ENCODE data around the gene LIMK2. TPM values are rescaled to one million over a fixed set of nuclear protein-coding genes. Genes with fewer than 3 reads are reported as not detected.

The LIMK2 gene
- total RNA-seq, result 98.3 and 113 TPM in 2 replicates

DNA sequence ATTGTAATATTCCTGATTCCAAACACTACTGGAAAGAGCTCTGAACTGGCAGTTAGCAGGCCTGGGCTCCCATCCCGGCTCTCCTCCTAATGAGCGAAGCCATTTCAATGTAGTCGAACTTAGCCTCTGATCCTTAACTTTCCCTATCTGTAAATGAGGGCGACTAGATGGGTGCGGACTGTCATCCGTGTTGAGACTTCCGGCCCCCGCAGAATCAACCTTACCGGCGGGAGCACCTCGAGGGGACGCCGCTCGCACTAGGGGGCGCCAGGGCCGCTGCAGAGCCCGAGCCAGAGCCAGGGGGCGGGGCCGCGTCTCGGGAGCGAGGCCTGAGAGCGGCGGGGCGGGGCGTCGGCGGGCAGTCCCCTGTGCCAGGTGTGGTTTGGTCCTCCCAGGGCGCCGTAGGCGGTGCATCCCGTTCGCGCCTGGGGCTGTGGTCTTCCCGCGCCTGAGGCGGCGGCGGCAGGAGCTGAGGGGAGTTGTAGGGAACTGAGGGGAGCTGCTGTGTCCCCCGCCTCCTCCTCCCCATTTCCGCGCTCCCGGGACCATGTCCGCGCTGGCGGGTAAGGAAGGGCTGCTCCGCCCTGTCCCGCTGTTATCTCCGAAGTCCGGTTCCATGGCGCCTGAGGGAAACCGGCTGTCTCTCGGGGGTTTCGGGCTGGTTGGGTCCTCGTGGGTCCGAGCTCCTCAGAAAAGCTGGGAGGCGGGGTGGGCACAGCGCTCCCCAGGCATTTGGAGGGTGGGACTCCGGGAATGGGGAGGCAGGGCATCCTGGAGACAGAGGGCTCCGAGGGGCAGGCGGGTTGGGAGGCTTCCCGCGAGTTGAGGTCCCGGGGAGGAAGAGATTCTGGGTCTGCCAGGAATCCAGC, at the start of gene LIMK2:
Gene LIMK2 (plus strand): TSS at position 437 of the 869 bp plus-strand sequence. CDS start 111 bp downstream, at position 548.

DNA sequence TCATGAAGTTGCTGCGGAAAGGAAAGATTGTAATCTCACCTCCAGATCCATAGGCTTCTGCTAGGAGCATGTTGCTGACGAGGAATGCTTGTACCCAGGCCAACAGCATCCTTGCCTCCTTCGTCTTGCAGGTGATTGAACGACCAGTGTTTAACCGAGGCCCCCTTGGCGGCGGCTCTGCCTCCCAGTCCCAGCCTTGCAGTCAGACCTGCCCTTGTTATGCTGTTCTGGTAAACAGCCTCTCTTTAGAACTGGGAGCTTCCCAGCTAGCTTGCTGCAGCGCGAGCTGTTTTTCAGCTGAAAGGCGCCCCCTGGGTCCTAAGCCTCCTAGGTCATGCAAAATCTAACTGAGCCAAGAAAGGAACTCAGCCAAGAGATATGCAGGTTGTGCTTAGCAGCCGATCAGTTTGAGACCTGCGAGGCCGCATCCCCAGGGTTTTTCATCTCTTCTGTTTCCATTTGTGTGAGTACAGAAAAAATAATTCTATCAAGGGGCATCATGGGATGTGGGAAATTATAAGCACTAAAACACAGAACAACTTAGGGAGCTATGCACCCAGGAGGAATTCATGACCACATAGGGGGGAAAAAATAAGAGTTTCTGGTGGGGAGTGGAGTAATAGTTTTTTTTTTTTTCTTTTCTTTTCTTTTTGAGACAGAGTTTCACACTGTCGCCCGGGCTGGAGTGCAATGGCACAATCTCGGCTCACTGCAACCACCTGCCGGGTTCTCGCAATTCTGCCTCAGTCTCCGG, 80.3 kb downstream of the LIMK2 start, which contains the start of gene PIK3IP1:
Gene PIK3IP1 (minus strand): TSS at position 253 of the 754 bp plus-strand sequence. CDS start 144 bp downstream, at position 109.

Small RNAs within 50 kb of the gene (small RNA-seq; reads per million reads assigned to genes)
- gene RF00019 (not detected), gene RNA5SP496 (not detected), gene RNU6-1128P (not detected)

Other genes starting within 250 kb of the LIMK2 start
- gene MORC2, start 243.5 kb upstream of the LIMK2 start, total RNA-seq, result 26.3 and 28.5 TPM in 2 replicates
- 114 and 125 TPM in 2 replicates for gene TUG1, start 243.0 kb upstream of the LIMK2 start, total RNA-seq
- gene SMTN, start 131.0 kb upstream of the LIMK2 start, total RNA-seq, result 114 and 158 TPM in 2 replicates
- 38.0 and 44.7 TPM in 2 replicates for gene SELENOM, start 104.7 kb upstream of the LIMK2 start, total RNA-seq
- gene INPP5J, start 89.3 kb upstream of the LIMK2 start, total RNA-seq, result 0.13 and 0.29 TPM in 2 replicates
- gene PLA2G3, start 71.8 kb upstream of the LIMK2 start, total RNA-seq, result under 0.01 and 0.29 TPM in 2 replicates
- gene RNF185, start 52.1 kb upstream of the LIMK2 start, total RNA-seq, result 25.4 and 31.5 TPM in 2 replicates
- gene PIK3IP1, start 80.2 kb downstream of the LIMK2 start, total RNA-seq, result 4.1 and 5.2 TPM in 2 replicates
- gene PATZ1, start 134.0 kb downstream of the LIMK2 start, total RNA-seq, result 14.2 and 19.5 TPM in 2 replicates
- 94.1 and 96.9 TPM in 2 replicates for gene DRG1, start 187.3 kb downstream of the LIMK2 start, total RNA-seq